Uterus (tissue), 4 donors: ENCODE data around the gene ALKBH3. TPM values are rescaled to one million over a fixed set of nuclear protein-coding genes. Genes with fewer than 3 reads are reported as not detected.

Experiments
- DNase-seq, 2 donors: peaks; one replicate each; pipeline ENCODE4 v3.0.0-alpha.2; 2019 to 2020
- H3K27ac ChIP-seq, 2 donors: fragments of 200-600 bp; sonication (generic); 1 replicate in 1 of 2; 2 replicates in 1 of 2; pipeline ENCODE4 v1.5.1; 2016 to 2018
- H3K27me3 ChIP-seq, 2 donors: fragments of 200-600 bp; sonication (generic); one replicate each; pipeline ENCODE4 v1.5.1; 2018 to 2019; ENCODE audit warnings: control low read depth in 1 of 2
- H3K36me3 ChIP-seq, 2 donors: fragments of 200-600 bp; sonication (generic); one replicate each; pipeline ENCODE4 v1.5.1; 2019; ENCODE audit warnings: control low read depth in 1 of 2
- H3K4me1 ChIP-seq, 2 donors: fragments of 200-600 bp; sonication (generic); one replicate each; pipeline ENCODE4 v1.5.1; 2018 to 2019; ENCODE audit warnings: control low read depth in 1 of 2
- H3K4me3 ChIP-seq, 2 donors: fragments of 200-600 bp; sonication (generic); 1 replicate in 1 of 2; 2 replicates in 1 of 2; pipeline ENCODE4 v1.5.1; 2018 to 2019; ENCODE audit warnings: mild to moderate bottlenecking in 1 of 2
- H3K9me3 ChIP-seq, 2 donors: fragments of 200-600 bp; sonication (generic); one replicate each; pipeline ENCODE4 v1.5.1; 2019; ENCODE audit warnings: control low read depth in 1 of 2
- POLR2A ChIP-seq, 2 donors: fragments of 450-650 bp; IDR thresholded peaks; one replicate each; pipeline ENCODE4 v1.6.1; 2016; ENCODE audit warnings: antibody characterized with exemption in 2 of 2, mild to moderate bottlenecking in 1 of 2, moderate library complexity in 1 of 2
- intact Hi-C: fragments of 100-400 bp; cut with DNase I; formaldehyde crosslinking; loops from one replicate; pipeline ENCODE4 v1.15.1; 2023; ENCODE audit warnings: low total_unique reads
- total RNA-seq, 4 donors: library from RNA; depleted of rRNA in 3 of 4; stranded (reverse); fragments of >200 nt in 3 of 4; gene quantifications; one replicate each; pipeline versions ENCODE4 v1.1.0 to v1.2.4, GENCODE V29; 2014 to 2023
- TF ChIP-seq, protein P1 (sequence below), 4 experiments: fragments of 200-600 bp in 2 of 4; fragments of 450-650 bp in 2 of 4; sonication (generic) in 2 of 4; IDR thresholded peaks; one replicate each; pipeline ENCODE4 v1.5.1; 2016 to 2019; ENCODE audit warnings: antibody characterized with exemption in 4 of 4, mild to moderate bottlenecking in 2 of 4, moderate library complexity in 1 of 4
- donor health status: DM: yes; HTN: yes; CAD: no.

The ALKBH3 gene
- total RNA-seq, 4 donors from 2014 or later, result 39.6 to 75.3 (median 55.7) TPM

DNA sequence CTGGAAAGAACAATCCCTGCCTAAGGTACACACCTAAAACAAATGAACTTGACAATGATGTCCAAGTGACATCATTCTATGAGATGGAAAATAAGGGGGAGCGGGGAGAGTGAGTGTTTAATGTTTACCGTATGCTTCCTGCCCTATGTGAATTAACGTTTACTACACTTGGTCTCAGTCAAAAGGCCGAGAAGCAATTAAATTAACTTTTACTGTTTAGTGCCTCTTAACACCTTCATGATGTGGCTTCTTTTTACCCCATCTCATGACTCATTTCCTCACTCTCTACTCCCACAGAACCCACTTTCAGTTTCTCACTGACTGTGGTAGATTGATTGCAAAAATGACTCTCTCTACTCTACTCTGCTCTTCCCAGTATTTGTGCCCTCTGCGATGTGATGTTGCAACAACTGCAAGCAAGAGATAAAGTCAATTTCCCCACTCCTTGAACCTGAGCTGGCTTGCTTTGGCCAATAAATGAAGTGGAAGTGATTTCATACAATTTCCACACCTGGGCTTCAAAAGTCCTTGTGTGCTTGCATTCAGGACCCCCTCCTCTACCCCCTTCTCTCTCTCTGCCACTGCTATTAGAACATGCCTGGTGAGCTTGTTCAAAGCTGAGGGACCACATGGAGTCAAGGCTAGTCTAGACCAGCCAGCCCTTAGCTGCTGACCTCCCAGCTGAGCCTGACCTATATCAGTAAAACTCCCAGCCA is 11.6 kb upstream of the ALKBH3 start:
- TF ChIP-seq POLR2A (IDR thresholded peaks at IDR 0.05), result no peak
- TF ChIP-seq, protein P1, sequence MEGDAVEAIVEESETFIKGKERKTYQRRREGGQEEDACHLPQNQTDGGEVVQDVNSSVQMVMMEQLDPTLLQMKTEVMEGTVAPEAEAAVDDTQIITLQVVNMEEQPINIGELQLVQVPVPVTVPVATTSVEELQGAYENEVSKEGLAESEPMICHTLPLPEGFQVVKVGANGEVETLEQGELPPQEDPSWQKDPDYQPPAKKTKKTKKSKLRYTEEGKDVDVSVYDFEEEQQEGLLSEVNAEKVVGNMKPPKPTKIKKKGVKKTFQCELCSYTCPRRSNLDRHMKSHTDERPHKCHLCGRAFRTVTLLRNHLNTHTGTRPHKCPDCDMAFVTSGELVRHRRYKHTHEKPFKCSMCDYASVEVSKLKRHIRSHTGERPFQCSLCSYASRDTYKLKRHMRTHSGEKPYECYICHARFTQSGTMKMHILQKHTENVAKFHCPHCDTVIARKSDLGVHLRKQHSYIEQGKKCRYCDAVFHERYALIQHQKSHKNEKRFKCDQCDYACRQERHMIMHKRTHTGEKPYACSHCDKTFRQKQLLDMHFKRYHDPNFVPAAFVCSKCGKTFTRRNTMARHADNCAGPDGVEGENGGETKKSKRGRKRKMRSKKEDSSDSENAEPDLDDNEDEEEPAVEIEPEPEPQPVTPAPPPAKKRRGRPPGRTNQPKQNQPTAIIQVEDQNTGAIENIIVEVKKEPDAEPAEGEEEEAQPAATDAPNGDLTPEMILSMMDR (IDR thresholded peaks at IDR 0.05), result no peak
- DNase-seq, result no peak
- Histone ChIP-seq H3K9me3 (no peaks in the 10 kb centered on the region), H3K4me3 (no peak overlapping the region), H3K36me3 (no peaks in the 10 kb centered on the region), H3K27me3 (no peaks in the 10 kb centered on the region), H3K27ac (no peak overlapping the region), H3K4me1 (no peaks in the 10 kb centered on the region)
- intact Hi-C loops, result no loop called here

DNA sequence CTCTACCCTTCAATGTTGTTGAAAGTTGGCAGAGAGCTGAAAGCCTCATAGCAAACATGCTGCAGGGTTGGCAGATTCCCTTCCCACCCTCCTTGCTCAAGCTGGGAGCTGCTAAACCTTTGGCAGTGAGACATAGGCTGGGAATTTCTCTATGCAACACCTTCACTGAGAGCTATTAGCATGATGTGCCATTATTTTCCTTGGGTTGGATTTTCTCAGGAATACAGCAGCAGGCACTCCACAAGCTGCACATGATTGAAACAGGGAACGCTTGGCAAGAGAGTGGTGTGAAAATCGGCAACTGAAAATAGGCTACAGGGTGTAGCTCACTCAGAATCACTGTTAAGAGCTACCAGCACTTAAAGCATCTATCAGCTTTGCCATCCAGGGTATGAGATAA is 9.6 kb upstream of the ALKBH3 start:
- intact Hi-C loops, result no loop called here
- DNase-seq, result no peak
- TF ChIP-seq, protein P1 (IDR thresholded peaks at IDR 0.05), result no peak
- TF ChIP-seq POLR2A (IDR thresholded peaks at IDR 0.05), result no peak
- no peaks in the 10 kb centered on the region for H3K4me1 ChIP-seq
- H3K9me3 ChIP-seq, result no peaks in the 10 kb centered on the region
- no peak overlapping the region for H3K4me3 ChIP-seq
- H3K36me3 ChIP-seq, result no peaks in the 10 kb centered on the region
- H3K27me3 ChIP-seq, result no peaks in the 10 kb centered on the region
- no peak overlapping the region for H3K27ac ChIP-seq

DNA sequence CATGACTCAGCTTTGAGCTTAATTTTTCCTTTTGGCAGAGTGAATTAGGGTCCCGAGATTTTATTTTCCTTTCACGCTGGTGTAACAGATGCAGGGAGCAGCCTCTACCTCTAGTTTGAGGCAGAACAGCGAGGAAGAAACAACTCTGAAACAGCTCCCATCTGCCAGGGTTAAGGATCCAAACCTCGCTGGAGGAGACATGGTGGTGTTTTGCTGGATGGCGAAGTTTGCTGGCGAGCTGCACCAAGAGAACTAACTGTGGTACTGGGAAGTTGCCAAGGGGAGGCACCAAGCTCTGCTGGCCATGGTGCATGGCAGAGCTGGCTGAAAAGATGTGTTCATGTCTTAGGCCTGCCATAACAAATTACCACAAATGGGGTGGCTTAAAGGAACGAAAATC is 7.6 kb upstream of the ALKBH3 start:
- Histone ChIP-seq H3K27ac (no peak overlapping the region), H3K27me3 (no peaks in the 10 kb centered on the region)

DNA sequence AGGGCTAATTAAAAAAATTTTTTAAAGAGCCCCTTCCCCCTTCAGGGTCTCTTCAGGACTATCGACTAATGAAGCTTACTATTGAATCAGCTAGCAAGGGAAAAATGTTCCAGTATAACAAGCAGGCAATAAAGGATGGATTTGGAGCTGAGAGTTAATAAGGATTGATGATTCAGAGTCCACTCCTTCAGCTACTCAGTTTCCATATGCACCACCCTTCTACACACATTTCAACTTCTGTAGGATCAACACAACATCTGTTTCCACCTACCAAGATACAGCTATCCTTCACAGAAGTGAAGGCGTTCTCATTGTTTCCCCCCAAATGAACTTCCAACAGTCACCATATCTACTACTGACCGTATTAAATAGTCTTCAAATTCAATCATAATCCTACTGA is 6.6 kb upstream of the ALKBH3 start:
- H3K9me3 ChIP-seq, result no peaks in the 10 kb centered on the region
- no peak overlapping the region for H3K27ac ChIP-seq
- DNase-seq, result no peak
- intact Hi-C loops, result no loop called here
- H3K4me1 ChIP-seq, result no peaks in the 10 kb centered on the region
- no peaks in the 10 kb centered on the region for H3K36me3 ChIP-seq
- no peak for TF ChIP-seq POLR2A (IDR thresholded peaks at IDR 0.05)
- TF ChIP-seq, protein P1 (IDR thresholded peaks at IDR 0.05), result no peak
- no peaks in the 10 kb centered on the region for H3K27me3 ChIP-seq
- H3K4me3 ChIP-seq, result no peak overlapping the region

More for the DNA sequence above, 7.6 kb upstream of the ALKBH3 start:
- Histone ChIP-seq H3K4me1 (no peaks in the 10 kb centered on the region), H3K36me3 (no peaks in the 10 kb centered on the region), H3K9me3 (no peaks in the 10 kb centered on the region), H3K4me3 (no peak overlapping the region)
- DNase-seq, result no peak
- no peak for TF ChIP-seq POLR2A (IDR thresholded peaks at IDR 0.05)
- TF ChIP-seq, protein P1 (IDR thresholded peaks at IDR 0.05), result no peak
- intact Hi-C loops, result no loop called here

DNA sequence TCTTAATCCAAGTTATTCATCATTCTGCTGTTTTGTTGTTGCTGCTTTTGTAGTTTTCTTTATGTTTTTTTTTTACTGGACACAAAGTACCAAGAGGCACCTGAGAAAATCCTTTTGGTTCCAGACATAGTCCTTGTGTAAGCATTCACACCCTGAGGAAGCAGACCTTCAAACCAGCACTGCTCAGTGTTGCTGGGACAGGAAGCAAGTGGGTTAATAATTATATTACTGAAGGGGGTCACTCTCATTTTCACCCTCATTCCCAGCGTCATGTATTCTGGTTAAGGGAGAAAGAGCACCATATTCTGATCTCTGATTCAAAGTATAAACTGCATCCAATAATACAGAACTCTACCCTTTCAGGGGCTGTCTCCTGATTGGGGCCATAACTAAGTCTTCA is 5.9 kb upstream of the ALKBH3 start:
- H3K9me3 ChIP-seq, result no peaks in the 10 kb centered on the region
- no peak overlapping the region for H3K27ac ChIP-seq
- no peaks in the 10 kb centered on the region for H3K36me3 ChIP-seq
- TF ChIP-seq, protein P1 (IDR thresholded peaks at IDR 0.05), result no peak
- no peak for TF ChIP-seq POLR2A (IDR thresholded peaks at IDR 0.05)
- no peaks in the 10 kb centered on the region for H3K4me1 ChIP-seq
- intact Hi-C loops, result no loop called here
- no peak overlapping the region for H3K4me3 ChIP-seq
- H3K27me3 ChIP-seq, result no peaks in the 10 kb centered on the region
- no peak for DNase-seq
